Panc1 (cell line): ENCODE data around the gene KRTAP2-3. TPM values are rescaled to one million over a fixed set of nuclear protein-coding genes. Genes with fewer than 3 reads are reported as not detected.
"Not testable (repeated sequence)": the region's sequence is repeated elsewhere in the genome, so short reads cannot be mapped to it uniquely, and the experiment has no call there.

Experiments
- ATAC-seq: fragments of 200-7000 bp; cut with Tn5 transposase; 2 replicates; pipeline ENCODE4 v1.9.1; 2020; ENCODE audit warnings: mild to moderate bottlenecking, moderate library complexity
- BruUV-seq: library from RNA; stranded (reverse); fragments of 400-500 nt; replicated peaks from 2 replicates; lab custom pipeline; 2021; lab: Mats Ljungman, UMichigan
- CTCF ChIA-PET: fragments of 300-600 bp; sonication (Branson Sonifier 250); formaldehyde crosslinking; loops from one replicate; lab custom pipeline; 2022; ENCODE audit warnings: antibody characterized with exemption; lab: Charles Lee
- POLR2A ChIA-PET: fragments of 300-600 bp; sonication (Branson Sonifier 250); formaldehyde crosslinking; loops from one replicate; lab custom pipeline; 2022; ENCODE audit warnings: antibody characterized with exemption; lab: Charles Lee
- DNase-seq: peaks from one replicate; pipeline ENCODE4 v3.0.0-alpha.2; 2010; ENCODE audit warnings: low read depth, low spot score
- H3K27ac ChIP-seq: 2 replicates; pipeline ENCODE4 v1.5.1; 2011; ENCODE audit warnings: mild to moderate bottlenecking, low read length, inconsistent platforms
- H3K27me3 ChIP-seq: fragments of 200-500 bp; sonication (Bioruptor generic); 2 replicates; pipeline ENCODE4 v1.6.0; 2014; ENCODE audit warnings: low read length, inconsistent platforms; ENCODE audit not compliant: control insufficient read depth, insufficient read depth
- H3K36me3 ChIP-seq: fragments of 200-500 bp; sonication (Bioruptor generic); 2 replicates; pipeline ENCODE4 v1.5.1; 2014; ENCODE audit warnings: inconsistent platforms, mild to moderate bottlenecking, low read length, moderate library complexity; ENCODE audit not compliant: control insufficient read depth, insufficient read depth
- H3K4me1 ChIP-seq: 2 replicates; pipeline ENCODE4 v1.5.1; 2011; ENCODE audit warnings: inconsistent platforms, mild to moderate bottlenecking, low read length, moderate library complexity; ENCODE audit not compliant: control insufficient read depth, insufficient read depth
- H3K4me3 ChIP-seq, 2 experiments: 2 replicates each; pipeline ENCODE4 v1.5.1; 2011 to 2012; ENCODE audit warnings: low read depth in 2 of 2, low read length in 2 of 2, mild to moderate bottlenecking in 2 of 2, inconsistent platforms in 1 of 2, moderate library complexity in 1 of 2
- H3K9me3 ChIP-seq: fragments of 200-500 bp; sonication (Bioruptor generic); 2 replicates; pipeline ENCODE4 v1.5.1; 2014; ENCODE audit warnings: low read depth, mild to moderate bottlenecking, inconsistent platforms, low read length, moderate library complexity; ENCODE audit not compliant: control insufficient read depth, insufficient read depth
- CTCF ChIP-seq: fragments of 450-650 bp; IDR thresholded peaks from 2 replicates; pipeline ENCODE4 v1.5.1; 2017; ENCODE audit warnings: mild to moderate bottlenecking
- POLR2AphosphoS5 ChIP-seq: IDR thresholded peaks from 2 replicates; pipeline ENCODE4 v1.6.1; 2012; ENCODE audit warnings: mild to moderate bottlenecking, low read depth, low read length, moderate library complexity
- REST ChIP-seq, 2 experiments: IDR thresholded peaks; 2 replicates each; pipeline ENCODE4 v1.6.1; 2011 to 2012; ENCODE audit warnings: low read depth in 2 of 2, control low read depth in 1 of 2, low read length in 1 of 2, mild to moderate bottlenecking in 1 of 2, moderate library complexity in 1 of 2; ENCODE audit not compliant: insufficient read depth in 1 of 2
- SIN3A ChIP-seq: IDR thresholded peaks from 2 replicates; pipeline ENCODE4 v1.6.1; 2012; ENCODE audit warnings: low read depth, mild to moderate bottlenecking, low read length, moderate library complexity, borderline replicate concordance; ENCODE audit not compliant: insufficient read depth
- TCF7L2 ChIP-seq: IDR thresholded peaks from 2 replicates; pipeline ENCODE4 v1.6.1; 2011; ENCODE audit warnings: mild to moderate bottlenecking, low read depth, low read length, inconsistent platforms
- in situ Hi-C: cut with HindIII; loops from 2 replicates; pipeline ENCODE4 v1.10.0; 2016; ENCODE audit warnings: low sequenced_read_pairs, low pct_unique_long_range_greater_than_20kb
- intact Hi-C: fragments of 100-400 bp; cut with micrococcal nuclease; formaldehyde crosslinking; loops from one replicate; pipeline ENCODE4 v1.10.0; 2022; ENCODE audit not compliant: unreplicated experiment
- total RNA-seq: library from RNA; stranded (reverse); gene quantifications from one replicate; pipeline ENCODE4 v1.2.1, GENCODE V29; 2021; ENCODE audit not compliant: unreplicated experiment

KRTAP2-3 gene
- total RNA-seq, 1 experiment from 2014 or later: not detected

GRCh38 chr17:41037853-41038350, 22.0 kb downstream of the KRTAP2-3 start:
- H3K9me3 ChIP-seq: no peaks in the 10 kb centered on the region
- CTCF ChIA-PET: no interaction called here
- no peaks in the 10 kb centered on the region for H3K4me1 ChIP-seq
- BruUV-seq: no TSS peak
- no peak for TF ChIP-seq CTCF
- TF ChIP-seq SIN3A: no peak
- no peak for TF ChIP-seq REST (IDR thresholded peaks at IDR 0.05; ENCODE audit: insufficient read depth in 1 of 2, low read depth in 2 of 2, low read length in 1 of 2)
- no peak for TF ChIP-seq TCF7L2
- TF ChIP-seq POLR2AphosphoS5: no peak
- H3K27me3 ChIP-seq: no peaks in the 10 kb centered on the region
- no peaks in the 10 kb centered on the region for H3K36me3 ChIP-seq
- intact Hi-C loops (no loop called here), in situ Hi-C loops (no loop called here)
- POLR2A ChIA-PET: no interaction called here
- no peak overlapping the region for H3K4me3 ChIP-seq
- DNase-seq: no peak
- ATAC-seq: no peak
- H3K27ac ChIP-seq: no peak overlapping the region

- intact Hi-C loops, POLR2A ChIA-PET, DNase-seq, BruUV-seq, H3K27ac ChIP-seq, H3K4me3 ChIP-seq, ATAC-seq, H3K9me3 ChIP-seq, CTCF ChIA-PET, H3K36me3 ChIP-seq, in situ Hi-C loops, H3K27me3 ChIP-seq, H3K4me1 ChIP-seq: not testable (repeated sequence)
These were observed 25.5 kb downstream of the KRTAP2-3 start, which contains the start of gene KRTAP1-3 for GRCh38 chr17:41034346-41034935. KRTAP1-3 (minus strand) TSS chr17:41034874; CDS start chr17:41034821, 53 bp downstream.

GRCh38 chr17:41029633-41030245, 30.2 kb downstream of the KRTAP2-3 start, which contains the start of gene KRTAP1-4:
KRTAP1-4 (minus strand) TSS chr17:41030195; CDS start chr17:41030078, 117 bp downstream.
- H3K4me3 ChIP-seq: no peak within 1 kb of the TSS
- H3K27me3 ChIP-seq: peaks cover 6% of the 10 kb centered on the region; the same call in 1 of the 2 replicates
- TF ChIP-seq REST (IDR thresholded peaks at IDR 0.05; ENCODE audit: insufficient read depth in 1 of 2, low read depth in 2 of 2, low read length in 1 of 2): no peak
- no peak for TF ChIP-seq POLR2AphosphoS5
- TF ChIP-seq TCF7L2: no peak
- TF ChIP-seq SIN3A: no peak
- no peak for TF ChIP-seq CTCF
- no peaks in the 10 kb centered on the region for H3K36me3 ChIP-seq
- no peak for DNase-seq
- no peak for ATAC-seq
- intact Hi-C loops (no loop called here), in situ Hi-C loops (no loop called here)
- H3K9me3 ChIP-seq: no peaks in the 10 kb centered on the region
- ChIA-PET CTCF (interaction anchor here (0.5 kb wide), 1 partner anchor 59 kb away, joined by 4 read pairs; no protein-coding TSS in a partner anchor), POLR2A (interaction anchor here (0.5 kb wide), 1 partner anchor 50 kb away, joined by 4 read pairs; no protein-coding TSS in a partner anchor)
- no TSS peak for BruUV-seq
- no peaks in the 10 kb centered on the region for H3K4me1 ChIP-seq
- H3K27ac ChIP-seq: no peak within 1 kb of the TSS
